HUES48 (cell line): Measurements from ENCODE around the gene RHBDF1.

ENCODE experiments used
- H3K27ac ChIP-seq: one replicate; pipeline ENCODE4 v1.7.0; 2013; ENCODE audit warnings: low read depth, low read length, inconsistent platforms
- H3K27me3 ChIP-seq: 2 replicates; pipeline ENCODE4 v1.6.1; 2013; ENCODE audit warnings: mild to moderate bottlenecking, low read length; ENCODE audit not compliant: control insufficient read depth, insufficient read depth
- H3K36me3 ChIP-seq: 2 replicates; pipeline ENCODE4 v1.6.1; 2013; ENCODE audit warnings: low read length; ENCODE audit not compliant: control insufficient read depth, insufficient read depth
- H3K4me1 ChIP-seq: 2 replicates; pipeline ENCODE4 v1.6.1; 2013; ENCODE audit warnings: mild to moderate bottlenecking, low read length; ENCODE audit not compliant: control insufficient read depth, insufficient read depth
- H3K4me3 ChIP-seq: 2 replicates; pipeline ENCODE4 v1.5.1; 2013; ENCODE audit warnings: mild to moderate bottlenecking, low read depth, low read length
- H3K9ac ChIP-seq: 2 replicates; pipeline ENCODE4 v1.6.1; 2013; ENCODE audit warnings: mild to moderate bottlenecking, low read depth, low read length, moderate library complexity
- H3K9me3 ChIP-seq: 2 replicates; pipeline ENCODE4 v1.6.1; 2013; ENCODE audit warnings: low read length; ENCODE audit not compliant: control insufficient read depth, insufficient read depth

The RHBDF1 gene

GRCh38 chr16:106623-107324, 34.3 kb upstream of the RHBDF1 start:
- H3K9ac ChIP-seq, result no peak overlapping the region
- peaks cover 4% of the 10 kb centered on the region; the same call in 1 of the 2 replicates for H3K4me1 ChIP-seq
- no peak overlapping the region for H3K4me3 ChIP-seq
- no peaks in the 10 kb centered on the region for H3K27me3 ChIP-seq
- H3K36me3 ChIP-seq, result peaks cover 27% of the 10 kb centered on the region
- peak overlapping the region; percentile 6 for H3K27ac ChIP-seq
- H3K9me3 ChIP-seq, result no peaks in the 10 kb centered on the region

DNA sequence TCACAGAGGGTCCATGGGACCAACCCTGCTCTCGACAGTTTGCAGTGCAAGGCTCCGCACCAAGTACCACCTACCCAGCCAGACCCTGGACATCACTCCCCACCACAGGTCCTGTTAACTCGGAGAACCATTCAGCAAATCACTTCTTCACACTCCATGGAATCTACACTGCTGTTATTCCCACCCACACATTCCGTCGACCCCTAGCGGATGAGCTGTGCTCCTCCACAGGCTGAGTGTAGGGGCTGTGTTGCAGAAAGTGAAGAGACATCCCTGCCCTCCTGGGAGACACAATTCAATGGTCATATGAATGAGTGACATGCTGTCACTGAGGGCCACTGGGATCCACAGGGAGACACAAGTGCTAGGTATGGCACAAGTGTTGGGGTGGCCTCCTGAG, 33.1 kb upstream of the RHBDF1 start:
- Histone ChIP-seq H3K36me3 (peaks cover 22% of the 10 kb centered on the region), H3K4me3 (no peak overlapping the region), H3K9me3 (no peaks in the 10 kb centered on the region), H3K27ac (no peak overlapping the region), H3K4me1 (peaks cover 4% of the 10 kb centered on the region; the same call in 1 of the 2 replicates), H3K9ac (no peak overlapping the region), H3K27me3 (no peaks in the 10 kb centered on the region)

DNA sequence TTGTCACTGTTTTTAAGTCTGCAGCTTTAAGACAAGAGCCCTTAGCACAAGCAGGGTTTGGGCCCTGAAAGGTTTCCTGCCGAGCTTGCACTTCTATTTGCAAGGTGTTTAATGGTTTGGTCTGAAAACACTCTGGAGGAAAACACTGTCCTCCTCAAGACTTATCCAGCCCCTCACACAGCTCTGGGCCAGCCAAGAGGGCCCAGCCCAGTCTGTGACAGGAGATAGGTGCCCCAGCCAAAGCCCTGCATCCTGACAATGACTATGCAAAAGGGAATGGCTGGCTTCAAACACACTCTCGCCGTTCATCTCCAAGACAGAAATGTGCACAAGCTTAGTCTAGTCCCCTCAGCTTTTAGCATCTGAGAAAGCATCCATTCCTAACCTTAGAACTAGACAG, 32.5 kb upstream of the RHBDF1 start:
- H3K27me3 ChIP-seq, result no peaks in the 10 kb centered on the region
- no peak overlapping the region for H3K27ac ChIP-seq
- no peak overlapping the region for H3K9ac ChIP-seq
- H3K36me3 ChIP-seq, result peaks cover 21% of the 10 kb centered on the region
- H3K9me3 ChIP-seq, result no peaks in the 10 kb centered on the region
- H3K4me3 ChIP-seq, result no peak overlapping the region
- H3K4me1 ChIP-seq, result peaks cover 4% of the 10 kb centered on the region; the same call in 1 of the 2 replicates

DNA sequence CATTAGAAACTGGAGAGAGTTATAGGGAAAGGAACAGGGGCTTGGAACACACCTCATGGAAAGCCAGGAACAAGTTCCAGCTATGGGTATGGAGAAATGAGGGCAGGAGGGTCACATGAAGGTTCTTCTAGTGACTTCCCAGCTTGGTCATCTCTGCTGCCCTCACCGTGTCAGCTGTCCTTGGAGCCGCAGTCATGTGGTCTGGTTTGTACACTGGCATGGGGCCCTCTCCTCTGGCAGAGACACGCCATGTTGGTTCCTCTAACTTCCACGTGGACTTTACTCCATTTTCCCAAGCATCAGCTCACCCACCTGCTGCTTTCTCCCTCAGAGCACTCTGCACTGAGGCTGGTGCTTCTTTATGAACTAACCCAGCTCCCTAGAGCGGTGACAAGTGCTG, 31.9 kb upstream of the RHBDF1 start:
- Histone ChIP-seq H3K27me3 (no peaks in the 10 kb centered on the region), H3K4me1 (peaks cover 4% of the 10 kb centered on the region; the same call in 1 of the 2 replicates), H3K9ac (no peak overlapping the region), H3K4me3 (no peak overlapping the region), H3K36me3 (peaks cover 21% of the 10 kb centered on the region), H3K9me3 (no peaks in the 10 kb centered on the region), H3K27ac (no peak overlapping the region)

GRCh38 chr16:102060-102855, 29.8 kb upstream of the RHBDF1 start:
- Histone ChIP-seq H3K9me3 (no peaks in the 10 kb centered on the region), H3K9ac (no peak overlapping the region), H3K27me3 (no peaks in the 10 kb centered on the region), H3K36me3 (peaks cover 28% of the 10 kb centered on the region), H3K4me3 (no peak overlapping the region), H3K27ac (no peak overlapping the region), H3K4me1 (peaks cover 4% of the 10 kb centered on the region; the same call in 1 of the 2 replicates)

GRCh38 chr16:101586-101985, 29.2 kb upstream of the RHBDF1 start:
- H3K27ac ChIP-seq, result no peak overlapping the region
- H3K36me3 ChIP-seq, result peaks cover 28% of the 10 kb centered on the region
- no peaks in the 10 kb centered on the region for H3K9me3 ChIP-seq
- no peaks in the 10 kb centered on the region for H3K27me3 ChIP-seq
- H3K4me3 ChIP-seq, result no peak overlapping the region
- H3K9ac ChIP-seq, result no peak overlapping the region
- peaks cover under 1% of the 10 kb centered on the region; the same call in 1 of the 2 replicates for H3K4me1 ChIP-seq

DNA sequence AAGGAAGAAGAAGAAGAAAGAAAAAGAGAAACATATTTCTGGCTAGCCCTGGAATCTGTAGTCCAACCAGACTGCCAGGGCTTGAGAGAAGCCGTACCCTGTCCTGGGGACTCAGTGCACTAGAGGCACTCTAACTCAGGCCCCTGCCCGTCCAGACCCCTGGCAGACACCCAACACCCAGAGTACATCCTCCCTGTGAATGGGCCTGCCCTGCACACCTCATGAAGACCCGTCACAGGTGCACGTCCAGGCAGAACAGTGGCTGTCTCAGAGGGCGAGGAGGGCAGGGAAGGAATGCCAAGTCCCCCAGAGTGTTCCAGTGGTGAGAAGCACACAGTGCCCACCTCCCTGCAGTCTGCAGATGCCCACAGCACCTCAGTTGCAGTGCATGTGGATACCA, 28.6 kb upstream of the RHBDF1 start:
- Histone ChIP-seq H3K9ac (no peak overlapping the region), H3K27ac (no peak overlapping the region), H3K27me3 (no peaks in the 10 kb centered on the region), H3K4me1 (no peaks in the 10 kb centered on the region), H3K4me3 (no peak overlapping the region), H3K9me3 (no peaks in the 10 kb centered on the region), H3K36me3 (peaks cover 32% of the 10 kb centered on the region)

GRCh38 chr16:97822-98221, 25.4 kb upstream of the RHBDF1 start:
- Histone ChIP-seq H3K9me3 (no peaks in the 10 kb centered on the region), H3K9ac (no peak overlapping the region), H3K36me3 (peaks cover 18% of the 10 kb centered on the region), H3K27me3 (no peaks in the 10 kb centered on the region), H3K4me1 (no peaks in the 10 kb centered on the region), H3K4me3 (no peak overlapping the region), H3K27ac (no peak overlapping the region)

- no peak overlapping the region for H3K27ac ChIP-seq
- H3K36me3 ChIP-seq, result peaks cover 18% of the 10 kb centered on the region
- H3K4me1 ChIP-seq, result no peaks in the 10 kb centered on the region
- no peak overlapping the region for H3K4me3 ChIP-seq
- no peak overlapping the region for H3K9ac ChIP-seq
- no peaks in the 10 kb centered on the region for H3K9me3 ChIP-seq
- no peaks in the 10 kb centered on the region for H3K27me3 ChIP-seq
Measured at GRCh38 chr16:96935-97381, 24.5 kb upstream of the RHBDF1 start.

- Histone ChIP-seq H3K27ac (no peak overlapping the region), H3K4me1 (no peaks in the 10 kb centered on the region), H3K9ac (no peak overlapping the region), H3K4me3 (no peak overlapping the region), H3K9me3 (no peaks in the 10 kb centered on the region), H3K27me3 (no peaks in the 10 kb centered on the region), H3K36me3 (peaks cover 20% of the 10 kb centered on the region)
Measured at GRCh38 chr16:94918-95265, 22.5 kb upstream of the RHBDF1 start.
